MM.1S (cell line): ENCODE measurements around the gene EPB41L2.

Experiments
- DNase-seq: peaks from one replicate; pipeline ENCODE4 v3.0.0-alpha.2; 2015
- H2AFZ ChIP-seq: fragments of 300-600 bp; sonication (generic); 2 replicates; pipeline ENCODE4 v1.6.0; 2016; ENCODE audit warnings: antibody characterized with exemption, low read length
- H3F3A ChIP-seq: fragments of 300-600 bp; sonication (generic); 2 replicates; pipeline ENCODE4 v1.6.1; 2016; ENCODE audit warnings: mild to moderate bottlenecking, antibody characterized with exemption, low read length, moderate library complexity, mixed read lengths; ENCODE audit not compliant: insufficient read depth
- H3K27ac ChIP-seq: fragments of 300-600 bp; sonication (generic); 2 replicates; pipeline ENCODE4 v1.5.1; 2016; ENCODE audit warnings: mild to moderate bottlenecking, low read length
- H3K27me3 ChIP-seq: fragments of 300-600 bp; sonication (generic); replicated peaks from 2 replicates; pipeline ENCODE4 v1.6.0; 2016; ENCODE audit warnings: low read length; ENCODE audit not compliant: insufficient read depth
- H3K36me3 ChIP-seq: fragments of 300-600 bp; sonication (generic); replicated peaks from 2 replicates; pipeline ENCODE4 v1.6.1; 2016; ENCODE audit warnings: mild to moderate bottlenecking, low read length, mixed read lengths; ENCODE audit not compliant: insufficient read depth
- H3K4me1 ChIP-seq: fragments of 300-600 bp; sonication (generic); 2 replicates; pipeline ENCODE4 v1.6.1; 2016; ENCODE audit warnings: low read length, mixed read lengths
- H3K4me2 ChIP-seq: fragments of 300-600 bp; sonication (generic); 2 replicates; pipeline ENCODE4 v1.6.0; 2016; ENCODE audit warnings: low read depth, low read length
- H3K4me3 ChIP-seq: fragments of 300-600 bp; sonication (generic); 2 replicates; pipeline ENCODE4 v1.5.1; 2016; ENCODE audit warnings: low read length, mixed read lengths
- H3K79me2 ChIP-seq: fragments of 300-600 bp; sonication (generic); 2 replicates; pipeline ENCODE4 v1.6.1; 2016; ENCODE audit warnings: mixed run types, low read length, mixed read lengths
- H3K9ac ChIP-seq: fragments of 300-600 bp; sonication (generic); 2 replicates; pipeline ENCODE4 v1.6.1; 2016; ENCODE audit warnings: low read length, mixed read lengths
- H3K9me2 ChIP-seq: fragments of 300-600 bp; sonication (generic); replicated peaks from 2 replicates; pipeline ENCODE4 v1.6.1; 2016; ENCODE audit warnings: mild to moderate bottlenecking, low read length, mixed read lengths; ENCODE audit not compliant: insufficient read depth
- H3K9me3 ChIP-seq: fragments of 300-600 bp; sonication (generic); replicated peaks from 2 replicates; pipeline ENCODE4 v1.6.1; 2016; ENCODE audit warnings: mild to moderate bottlenecking, low read length, mixed read lengths; ENCODE audit not compliant: insufficient read depth
- H4K20me1 ChIP-seq: fragments of 300-600 bp; sonication (generic); 2 replicates; pipeline ENCODE4 v1.6.1; 2016; ENCODE audit warnings: mild to moderate bottlenecking, low read length, moderate library complexity, mixed read lengths; ENCODE audit not compliant: insufficient read depth
- EZH2 ChIP-seq: fragments of 300-600 bp; sonication (generic); optimal IDR thresholded peaks from 2 replicates; pipeline ENCODE3; 2017; ENCODE audit warnings: low read depth, mild to moderate bottlenecking, antibody characterized with exemption, low read length, mixed read lengths
- EZH2phosphoT487 ChIP-seq: fragments of 300-600 bp; sonication (generic); IDR thresholded peaks from 2 replicates; pipeline ENCODE4 v1.6.1; 2018; ENCODE audit warnings: antibody characterized with exemption, low read length
- TF ChIP-seq, protein P1 (sequence below): fragments of 300-600 bp; sonication (generic); IDR thresholded peaks from 2 replicates; pipeline ENCODE4 v1.5.1; 2016; ENCODE audit warnings: antibody characterized with exemption, low read length, mixed read lengths

EPB41L2 gene

DNA sequence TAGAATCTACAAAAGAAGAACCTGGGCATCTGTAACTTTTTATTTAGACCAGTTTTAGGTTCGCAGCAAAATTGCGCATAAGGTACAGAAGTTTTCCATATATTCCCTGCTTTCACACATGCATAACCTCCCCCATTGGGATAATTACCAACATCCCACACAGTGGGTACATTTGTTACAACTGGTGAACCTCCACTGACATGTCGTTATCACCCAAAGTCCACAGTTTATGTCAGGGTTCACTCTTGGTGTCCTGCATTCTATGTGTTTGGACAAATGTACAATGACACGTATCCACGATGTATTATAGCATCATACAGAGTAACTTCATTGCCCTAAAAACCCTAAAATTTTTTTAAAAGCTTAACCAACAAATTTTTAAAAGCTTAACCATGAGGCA, 126.1 kb downstream of the EPB41L2 start:
- Histone ChIP-seq H3K27me3 (no peaks in the 10 kb centered on the region), H3F3A (no peaks in the 10 kb centered on the region), H3K27ac (no peak overlapping the region), H4K20me1 (no peaks in the 10 kb centered on the region), H3K9me3 (no peaks in the 10 kb centered on the region), H3K36me3 (no peaks in the 10 kb centered on the region), H3K4me3 (no peak overlapping the region), H2AFZ (no peak overlapping the region), H3K4me1 (no peaks in the 10 kb centered on the region), H3K79me2 (no peaks in the 10 kb centered on the region), H3K9ac (no peak overlapping the region), H3K4me2 (no peak overlapping the region), H3K9me2 (no peaks in the 10 kb centered on the region)
- TF ChIP-seq EZH2 (no peak), EZH2phosphoT487 (no peak)
- DNase-seq = no peak

DNA sequence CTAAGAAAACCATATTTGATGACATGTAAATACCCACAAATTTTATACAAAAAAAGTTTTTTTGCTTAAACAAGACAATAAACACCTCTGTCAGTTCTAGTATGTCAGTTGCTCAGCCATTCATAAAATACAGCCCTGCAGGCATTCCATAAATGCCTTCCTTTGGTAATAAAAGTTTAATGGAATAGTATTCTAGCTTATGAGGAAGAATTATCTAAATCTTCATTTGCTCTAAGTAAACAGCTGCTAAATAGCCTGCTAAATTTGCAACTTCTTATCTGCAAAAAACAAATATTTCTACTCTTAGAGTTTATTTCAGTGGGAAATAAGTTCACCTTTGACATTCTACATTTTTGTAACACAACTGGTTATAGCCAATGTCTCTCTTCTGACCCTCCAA, 127.1 kb downstream of the EPB41L2 start:
- Histone ChIP-seq H3K9me3 (no peaks in the 10 kb centered on the region), H3K79me2 (no peaks in the 10 kb centered on the region), H4K20me1 (no peaks in the 10 kb centered on the region), H2AFZ (no peak overlapping the region), H3K4me1 (no peaks in the 10 kb centered on the region), H3K9ac (no peak overlapping the region), H3K36me3 (no peaks in the 10 kb centered on the region), H3K27me3 (no peaks in the 10 kb centered on the region), H3K4me2 (no peak overlapping the region), H3K9me2 (no peaks in the 10 kb centered on the region), H3K4me3 (no peak overlapping the region), H3F3A (no peaks in the 10 kb centered on the region), H3K27ac (no peak overlapping the region)
- no peak for DNase-seq
- TF ChIP-seq, protein P1, sequence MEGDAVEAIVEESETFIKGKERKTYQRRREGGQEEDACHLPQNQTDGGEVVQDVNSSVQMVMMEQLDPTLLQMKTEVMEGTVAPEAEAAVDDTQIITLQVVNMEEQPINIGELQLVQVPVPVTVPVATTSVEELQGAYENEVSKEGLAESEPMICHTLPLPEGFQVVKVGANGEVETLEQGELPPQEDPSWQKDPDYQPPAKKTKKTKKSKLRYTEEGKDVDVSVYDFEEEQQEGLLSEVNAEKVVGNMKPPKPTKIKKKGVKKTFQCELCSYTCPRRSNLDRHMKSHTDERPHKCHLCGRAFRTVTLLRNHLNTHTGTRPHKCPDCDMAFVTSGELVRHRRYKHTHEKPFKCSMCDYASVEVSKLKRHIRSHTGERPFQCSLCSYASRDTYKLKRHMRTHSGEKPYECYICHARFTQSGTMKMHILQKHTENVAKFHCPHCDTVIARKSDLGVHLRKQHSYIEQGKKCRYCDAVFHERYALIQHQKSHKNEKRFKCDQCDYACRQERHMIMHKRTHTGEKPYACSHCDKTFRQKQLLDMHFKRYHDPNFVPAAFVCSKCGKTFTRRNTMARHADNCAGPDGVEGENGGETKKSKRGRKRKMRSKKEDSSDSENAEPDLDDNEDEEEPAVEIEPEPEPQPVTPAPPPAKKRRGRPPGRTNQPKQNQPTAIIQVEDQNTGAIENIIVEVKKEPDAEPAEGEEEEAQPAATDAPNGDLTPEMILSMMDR = no peak
- TF ChIP-seq EZH2 (no peak), EZH2phosphoT487 (no peak)

DNA sequence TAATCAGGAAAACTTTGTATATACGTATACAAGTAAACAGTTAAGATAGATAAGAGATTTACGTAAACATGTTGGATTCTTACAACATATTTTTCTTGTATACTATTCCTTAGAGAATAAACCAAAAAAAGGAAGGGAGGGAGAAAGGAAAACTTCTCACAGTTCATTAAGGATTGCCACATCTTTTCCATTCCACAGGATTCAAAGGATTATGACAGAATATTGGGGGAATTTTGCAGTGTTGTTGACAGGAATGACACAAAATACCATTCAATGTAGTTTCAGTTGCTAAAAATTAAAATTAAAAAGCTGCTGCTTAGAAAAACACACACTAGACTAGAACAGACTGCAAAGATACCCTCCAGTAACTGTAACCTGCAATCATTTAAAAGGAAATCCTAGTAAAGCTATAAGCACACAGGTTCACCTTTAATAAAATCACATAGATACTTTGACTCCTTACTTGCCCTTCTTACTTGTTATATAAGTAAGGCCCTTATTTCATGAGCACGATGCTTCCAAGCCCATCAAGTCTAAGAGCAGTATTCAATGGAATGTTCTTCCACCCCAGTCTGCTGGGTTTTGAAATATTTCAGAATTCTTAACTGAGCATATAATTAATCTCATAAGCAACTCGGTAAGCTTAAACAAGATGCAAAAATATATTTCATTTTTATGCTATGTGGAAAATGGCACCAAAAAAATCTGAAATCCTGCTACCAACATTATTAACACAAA, 128.0 kb downstream of the EPB41L2 start:
- H3K27me3 ChIP-seq = no peaks in the 10 kb centered on the region
- DNase-seq = no peak
- no peak overlapping the region for H2AFZ ChIP-seq
- no peaks in the 10 kb centered on the region for H3F3A ChIP-seq
- no peaks in the 10 kb centered on the region for H3K9me3 ChIP-seq
- H3K27ac ChIP-seq = no peak overlapping the region
- no peaks in the 10 kb centered on the region for H4K20me1 ChIP-seq
- no peak overlapping the region for H3K4me3 ChIP-seq
- no peaks in the 10 kb centered on the region for H3K79me2 ChIP-seq
- H3K4me2 ChIP-seq = no peak overlapping the region
- no peaks in the 10 kb centered on the region for H3K4me1 ChIP-seq
- H3K9ac ChIP-seq = no peak overlapping the region
- H3K36me3 ChIP-seq = no peaks in the 10 kb centered on the region
- no peaks in the 10 kb centered on the region for H3K9me2 ChIP-seq
- no peak for TF ChIP-seq EZH2
- TF ChIP-seq, protein P1 = no peak

DNA sequence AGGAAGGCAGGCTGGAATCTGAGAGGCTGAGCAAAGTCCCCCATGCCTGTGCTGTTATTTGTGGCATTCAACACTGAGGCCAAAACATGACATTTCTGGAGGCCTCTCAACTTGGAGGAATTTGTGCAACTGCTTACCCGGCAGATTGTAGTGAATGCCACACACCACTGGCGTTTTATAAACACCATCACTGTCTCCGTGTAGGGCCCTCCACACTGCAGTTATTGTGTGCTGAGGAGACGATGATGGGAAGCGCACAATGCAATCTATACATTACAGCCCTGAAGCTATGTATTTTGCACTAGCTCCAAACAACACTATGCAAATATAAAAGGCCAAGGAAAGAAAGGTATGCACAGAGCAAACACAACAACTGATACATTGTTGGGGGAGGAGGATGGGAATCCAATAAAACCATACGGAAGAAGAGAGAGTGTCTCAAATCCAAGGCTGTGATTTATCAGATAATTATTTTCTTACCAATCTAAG, 129.3 kb downstream of the EPB41L2 start:
- TF ChIP-seq, protein P1 = no peak
- TF ChIP-seq EZH2 (no peak), EZH2phosphoT487 (no peak)
- H3K9me3 ChIP-seq = no peaks in the 10 kb centered on the region
- no peaks in the 10 kb centered on the region for H3F3A ChIP-seq
- H3K27ac ChIP-seq = no peak overlapping the region
- H3K36me3 ChIP-seq = no peaks in the 10 kb centered on the region
- H3K79me2 ChIP-seq = no peaks in the 10 kb centered on the region
- H4K20me1 ChIP-seq = no peaks in the 10 kb centered on the region
- H3K4me3 ChIP-seq = no peak overlapping the region
- no peak for DNase-seq
- H2AFZ ChIP-seq = no peak overlapping the region
- no peaks in the 10 kb centered on the region for H3K27me3 ChIP-seq
- H3K9me2 ChIP-seq = no peaks in the 10 kb centered on the region
- H3K4me1 ChIP-seq = no peaks in the 10 kb centered on the region
- no peak overlapping the region for H3K4me2 ChIP-seq
- H3K9ac ChIP-seq = no peak overlapping the region
